ENCODE results near the gene ESD.

DNA sequence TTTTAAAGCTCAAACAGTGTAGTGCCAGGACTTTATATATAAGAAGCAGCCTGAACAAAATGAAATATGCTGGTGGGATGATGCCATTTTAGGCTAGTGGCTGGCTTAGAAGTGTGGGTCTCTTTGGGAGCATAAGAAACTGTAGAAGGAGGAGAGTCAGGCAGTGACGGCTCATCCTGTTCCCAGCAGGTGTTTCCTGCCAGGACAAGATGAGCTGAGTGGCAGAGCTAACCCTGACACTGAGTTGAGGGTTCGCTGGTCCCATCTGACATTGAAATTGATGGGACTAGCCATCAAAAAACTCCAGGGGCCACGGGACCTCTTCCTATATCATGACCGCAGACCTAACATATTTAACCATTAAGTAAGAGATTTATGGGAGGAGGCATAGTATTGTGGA is 51.3 kb downstream of the ESD start:
- TF ChIP-seq TCF12 (IDR thresholded peaks at IDR 0.05; ENCODE audit: low read depth) (no peak), EP300 (IDR thresholded peaks at IDR 0.05; ENCODE audit: borderline replicate concordance) (no peak), EGR1 (IDR thresholded peaks at IDR 0.05) (no peak), NFIC (IDR thresholded peaks at IDR 0.05) (no peak), USF1 (IDR thresholded peaks at IDR 0.05) (no peak), CREB1 (IDR thresholded peaks at IDR 0.05; ENCODE audit: low read depth) (no peak), RAD21 (IDR thresholded peaks at IDR 0.05; ENCODE audit: low read depth) (no peak), FOXM1 (IDR thresholded peaks at IDR 0.05; ENCODE audit: borderline replicate concordance, low read depth) (no peak), ZBTB7A (IDR thresholded peaks at IDR 0.05; ENCODE audit: low read depth) (no peak), TAF1 (IDR thresholded peaks at IDR 0.05; ENCODE audit: low read depth) (no peak), REST (IDR thresholded peaks at IDR 0.05; ENCODE audit: low read depth) (no peak)
- TF ChIP-seq, protein P1, sequence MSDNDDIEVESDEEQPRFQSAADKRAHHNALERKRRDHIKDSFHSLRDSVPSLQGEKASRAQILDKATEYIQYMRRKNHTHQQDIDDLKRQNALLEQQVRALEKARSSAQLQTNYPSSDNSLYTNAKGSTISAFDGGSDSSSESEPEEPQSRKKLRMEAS (IDR thresholded peaks at IDR 0.05), result no peak

All from Ishikawa (cell line).